GM18870 (cell line): Measurements from ENCODE around the gene DRC3.
"Not testable (repeated sequence)": the region's sequence is repeated elsewhere in the genome, so short reads cannot be mapped to it uniquely, and the experiment has no call there.

Experiments
- ATAC-seq: cut with Tn5 transposase; IDR thresholded peaks from one replicate; pipeline ENCODE4 v1.9.1; 2021; ENCODE audit warnings: moderate library complexity; ENCODE audit not compliant: unreplicated experiment

The DRC3 gene

DNA sequence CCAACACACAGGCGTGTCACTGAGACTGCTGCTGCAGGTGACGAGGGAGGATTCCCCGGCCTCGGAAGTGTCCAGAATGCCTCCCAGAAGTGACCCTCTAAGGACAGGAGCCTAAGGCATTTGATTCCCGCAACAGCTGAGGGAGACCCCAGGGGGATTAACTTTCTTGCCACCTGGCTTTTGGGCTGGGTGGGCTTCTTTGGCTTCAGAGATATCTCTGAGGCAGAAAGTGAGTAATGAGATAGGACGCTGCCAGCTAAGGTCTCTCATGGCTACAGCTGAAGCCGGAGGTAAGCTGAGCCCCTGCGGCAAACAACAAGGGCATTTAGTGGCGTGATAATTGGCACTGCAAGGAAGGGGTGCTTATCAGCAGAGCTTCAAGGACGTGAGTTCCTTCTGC, 17.0 kb downstream of the DRC3 start:
- ATAC-seq: no peak

DNA sequence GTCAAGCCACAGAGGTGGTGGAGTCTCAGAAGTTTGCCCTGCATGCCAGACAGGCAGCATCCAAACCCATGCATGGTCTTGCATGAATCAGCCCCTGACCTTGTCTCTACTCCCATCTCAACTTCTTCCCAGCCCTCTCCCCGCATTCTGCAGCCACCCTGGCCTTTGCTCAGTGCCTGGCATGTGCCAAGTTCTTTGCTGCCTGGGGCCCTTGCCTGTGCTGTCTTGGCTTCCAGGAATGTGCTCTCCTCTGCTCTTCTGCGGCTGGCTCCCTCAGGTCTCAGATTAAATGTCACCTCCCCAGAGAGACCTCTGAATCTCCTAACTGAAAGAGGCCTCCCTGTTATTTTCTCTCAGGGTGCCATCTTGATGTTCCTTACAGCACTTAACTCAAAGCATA, 17.6 kb downstream of the DRC3 start:
- ATAC-seq: no peak

DNA sequence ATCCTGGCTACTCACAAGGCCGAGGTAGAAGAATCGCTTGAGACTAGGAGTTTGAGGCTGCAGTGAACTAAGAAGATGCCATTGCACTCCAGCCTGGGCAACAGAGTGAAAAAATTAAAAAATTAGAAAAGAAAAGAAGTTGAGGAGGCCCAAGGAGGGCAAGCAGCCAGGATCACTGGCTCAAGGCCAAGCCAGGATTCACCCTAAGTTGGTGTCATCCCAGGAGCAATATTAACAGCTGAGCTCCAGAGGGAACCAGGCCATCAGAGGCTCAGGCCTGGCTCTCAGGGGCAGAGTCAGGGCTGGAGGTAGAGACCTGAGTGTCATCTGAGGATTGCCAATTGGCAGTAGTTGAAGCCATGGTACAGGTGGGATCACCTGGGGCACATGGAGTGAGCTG, 20.7 kb downstream of the DRC3 start:
- ATAC-seq: no peak

DNA sequence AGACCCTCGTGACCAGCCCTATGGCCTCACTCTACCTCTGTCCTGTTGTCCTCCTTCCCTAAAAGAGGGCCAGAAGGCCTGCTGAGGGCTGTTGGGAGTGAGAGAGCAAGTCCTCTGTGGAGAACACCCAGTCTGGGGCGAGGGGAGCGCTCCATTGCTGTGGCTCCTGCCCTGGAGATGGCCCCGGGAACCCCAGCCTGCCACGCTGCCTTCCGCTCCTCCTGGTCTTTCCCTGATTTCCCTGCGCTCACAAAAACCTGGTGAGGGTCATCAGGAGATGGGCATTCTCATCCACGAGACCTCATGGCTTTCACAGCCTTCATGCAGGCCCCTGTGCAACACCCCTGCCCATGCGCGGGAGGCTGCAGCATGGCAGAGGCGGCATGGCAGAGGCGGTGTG, 21.2 kb downstream of the DRC3 start:
- ATAC-seq: no peak

DNA sequence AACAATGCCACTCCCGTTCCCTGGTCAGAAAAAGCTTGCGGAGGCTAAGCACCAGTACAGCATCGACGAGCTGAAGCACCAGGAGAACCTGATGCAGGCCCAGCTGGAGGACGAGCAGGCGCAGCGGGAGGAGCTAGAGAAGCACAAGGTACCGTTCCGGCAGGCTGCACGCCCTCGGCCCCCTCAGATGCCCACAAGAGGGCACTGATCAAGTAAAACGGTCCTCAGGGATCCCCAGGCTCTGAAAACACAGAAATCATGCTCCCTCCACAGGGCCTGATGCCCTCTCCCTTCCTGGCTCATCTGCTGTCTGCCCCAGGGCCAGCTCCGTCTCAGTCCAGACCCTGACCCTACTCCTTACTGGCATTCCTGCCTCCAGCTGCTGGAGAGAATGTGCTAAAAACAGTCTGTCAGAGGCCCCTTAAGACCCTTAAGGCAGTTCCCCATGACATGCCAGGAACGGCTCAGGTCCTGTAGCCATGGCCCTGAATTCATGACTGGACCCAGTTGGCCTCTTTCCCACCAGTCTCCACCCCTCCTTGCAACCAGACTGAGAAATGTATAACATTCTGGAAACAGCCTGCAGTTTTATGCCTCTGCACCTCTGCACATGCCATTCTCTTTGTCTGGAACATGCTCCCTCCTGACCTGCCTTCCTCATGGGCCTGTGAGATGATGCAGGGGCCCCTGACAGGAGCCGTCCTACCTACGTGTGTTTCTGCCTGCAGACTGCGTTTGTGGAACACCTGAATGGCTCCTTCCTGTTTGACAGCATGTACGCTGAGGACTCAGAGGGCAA, 21.8 kb downstream of the DRC3 start:
- no peak for ATAC-seq

DNA sequence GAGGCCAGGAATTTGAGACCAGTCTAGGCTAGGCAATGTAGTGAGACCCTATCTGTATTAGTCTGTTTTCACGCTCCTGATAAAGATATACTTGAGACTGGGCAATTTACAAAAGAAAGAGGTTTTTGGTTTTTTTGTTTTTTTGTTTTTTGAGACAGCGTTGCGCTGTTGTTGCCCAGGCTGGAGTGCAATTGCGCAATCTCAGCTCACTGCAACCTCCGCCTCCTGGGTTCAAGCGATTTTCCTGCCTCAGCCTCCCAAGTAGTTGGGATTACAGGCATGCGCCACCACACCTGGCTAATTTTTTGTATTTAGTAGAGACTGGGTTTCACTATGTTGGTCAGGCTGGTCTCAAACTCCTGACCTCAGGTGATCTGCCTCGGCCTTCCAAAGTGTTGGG, 23.2 kb downstream of the DRC3 start:
- ATAC-seq: not testable (repeated sequence)

DNA sequence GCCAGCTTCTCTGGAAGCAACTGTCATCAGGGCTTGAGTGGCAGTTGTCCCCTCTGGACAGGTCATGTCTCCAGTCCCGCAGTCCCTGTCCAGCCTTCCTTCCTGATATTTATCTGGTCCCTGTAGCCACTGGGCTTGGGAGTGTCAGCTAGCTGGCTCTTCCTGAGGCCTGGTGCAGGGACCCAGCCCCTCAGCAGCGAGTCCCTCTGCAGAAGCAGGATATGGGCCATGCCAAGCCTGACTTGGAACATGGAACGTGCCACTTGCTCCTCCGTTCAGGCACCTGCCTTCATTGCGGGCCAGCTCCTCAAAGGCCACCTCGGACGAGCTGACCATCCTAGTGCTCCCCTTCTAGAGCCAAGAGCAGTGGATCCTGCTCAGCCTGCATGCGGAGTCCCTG, 26.3 kb downstream of the DRC3 start:
- no peak for ATAC-seq

DNA sequence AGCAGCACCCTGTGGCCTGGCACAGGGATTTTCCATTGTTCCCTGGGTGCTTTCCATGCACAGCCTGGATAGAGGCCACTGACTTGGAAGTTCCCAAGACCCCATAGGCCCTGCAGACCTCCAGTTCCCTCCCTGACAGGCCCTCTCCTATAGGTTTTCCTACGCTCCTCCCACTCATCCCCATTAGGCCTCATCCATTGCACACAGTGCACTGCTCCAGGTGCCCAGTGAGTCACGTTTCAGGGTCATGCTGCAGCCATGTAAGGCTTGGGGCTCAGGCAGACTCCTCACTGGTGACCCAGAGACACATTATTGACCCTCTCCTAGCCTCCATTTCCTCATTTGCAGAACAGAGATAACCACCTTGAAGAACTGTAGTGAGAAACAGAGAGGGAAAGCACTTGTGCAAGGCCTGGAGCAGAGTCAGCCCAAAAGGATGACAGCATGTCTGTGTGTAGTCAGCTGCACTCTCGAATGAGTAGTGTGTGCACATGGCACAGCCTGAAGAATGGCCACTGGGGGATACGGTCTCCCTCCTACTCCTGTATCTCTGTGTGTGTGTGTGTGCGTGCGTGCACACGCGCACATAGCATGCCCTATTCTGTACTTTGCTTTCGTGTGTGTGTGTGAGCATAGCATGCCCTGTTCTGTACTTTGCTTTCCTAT, 26.8 kb downstream of the DRC3 start:
- ATAC-seq: no peak

DNA sequence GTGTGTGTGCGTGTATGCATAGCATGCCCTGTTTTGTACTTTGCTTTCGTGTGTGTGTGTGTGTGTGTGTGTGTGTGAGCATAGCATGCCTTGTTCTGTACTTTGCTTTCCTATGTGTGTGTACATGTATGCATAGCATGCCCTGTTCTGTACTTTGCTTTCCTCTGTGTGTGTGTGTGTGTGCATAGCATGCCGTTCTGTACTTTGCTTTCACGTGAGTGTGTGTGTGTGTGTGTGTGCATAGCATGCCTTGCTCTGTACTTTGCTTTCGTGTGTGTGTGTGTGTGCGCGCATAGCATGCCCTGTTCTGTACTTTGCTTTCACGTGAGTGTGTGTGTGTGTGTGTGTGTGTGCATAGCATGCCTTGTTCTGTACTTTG, 27.4 kb downstream of the DRC3 start:
- no peak for ATAC-seq

DNA sequence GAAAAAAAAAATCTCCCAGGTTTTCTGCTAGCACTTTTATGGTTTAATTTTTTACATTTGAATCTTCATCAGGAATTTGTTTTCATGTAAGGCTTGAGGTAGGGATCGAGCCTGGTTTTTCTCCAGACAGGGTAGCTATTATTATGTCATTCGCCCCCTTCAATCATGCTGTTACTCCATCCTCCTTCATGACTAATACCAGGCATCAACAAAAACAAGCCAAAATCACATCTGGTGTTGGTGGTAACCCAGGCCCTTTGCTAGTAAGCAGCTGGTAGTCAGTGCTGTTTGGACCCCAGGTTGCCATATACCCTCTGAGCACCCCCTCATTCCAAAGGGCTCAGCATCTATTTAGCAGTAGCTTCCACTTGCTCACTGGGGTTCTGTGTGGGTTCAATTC, 29.5 kb downstream of the DRC3 start:
- no peak for ATAC-seq

DNA sequence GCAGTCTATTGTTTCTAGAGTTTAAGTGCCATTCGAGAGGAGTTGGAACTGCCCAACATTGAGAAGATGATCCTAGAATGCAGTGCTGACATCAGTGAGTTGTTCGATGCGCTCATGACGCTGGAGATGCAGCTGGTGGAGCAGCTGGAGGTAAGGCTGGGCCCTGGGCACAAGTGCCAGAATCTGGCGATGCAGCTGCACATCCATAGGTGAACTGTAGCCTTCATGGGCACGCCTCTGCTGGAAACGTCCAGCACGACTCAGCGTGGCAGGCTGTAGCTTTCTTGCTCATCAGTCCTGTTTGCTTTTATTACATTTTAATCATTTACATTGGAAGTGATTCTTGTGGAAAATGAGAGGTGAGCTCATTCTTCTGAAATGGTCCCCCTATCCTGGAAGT, 31.7 kb downstream of the DRC3 start:
- no peak for ATAC-seq

DNA sequence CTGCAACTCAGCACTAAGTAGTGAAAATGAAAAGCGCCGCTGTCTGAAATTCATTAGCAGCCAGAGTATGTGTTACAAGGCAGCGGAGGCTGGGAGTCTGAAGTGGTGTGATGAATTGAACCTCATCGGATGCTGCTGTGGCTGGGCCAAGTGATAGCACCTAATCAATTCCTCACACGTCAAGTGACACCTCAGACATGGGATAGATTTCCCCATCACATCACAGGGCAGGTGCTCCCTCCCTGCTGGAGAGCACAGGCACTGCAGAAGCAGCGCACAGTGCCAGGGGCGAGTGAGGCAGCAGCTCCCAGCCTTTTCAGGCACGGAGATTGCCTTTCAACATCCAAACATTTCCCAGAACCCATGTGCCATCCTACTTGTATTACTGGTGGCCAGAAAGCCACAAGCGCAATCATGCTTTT, 32.2 kb downstream of the DRC3 start:
- no peak for ATAC-seq

DNA sequence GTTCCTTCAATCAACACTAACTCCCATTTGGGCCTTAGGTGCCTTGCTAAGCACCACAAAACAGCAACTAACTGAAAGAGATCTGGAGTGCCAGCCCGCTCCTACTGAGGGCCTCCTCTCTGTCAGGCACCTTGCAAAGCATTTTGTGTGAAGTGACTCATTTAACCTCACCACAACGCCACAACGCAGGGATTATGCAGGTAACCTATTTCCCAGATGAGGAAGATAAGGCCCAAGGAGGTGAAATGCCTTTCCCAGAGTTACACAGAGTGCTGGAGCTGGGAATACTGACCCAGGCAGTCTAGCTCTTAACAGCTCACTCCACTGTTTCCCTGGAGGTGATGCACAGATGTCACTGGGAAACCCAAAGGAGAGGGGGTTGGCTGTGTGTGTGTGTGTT, 32.8 kb downstream of the DRC3 start:
- ATAC-seq: no peak

DNA sequence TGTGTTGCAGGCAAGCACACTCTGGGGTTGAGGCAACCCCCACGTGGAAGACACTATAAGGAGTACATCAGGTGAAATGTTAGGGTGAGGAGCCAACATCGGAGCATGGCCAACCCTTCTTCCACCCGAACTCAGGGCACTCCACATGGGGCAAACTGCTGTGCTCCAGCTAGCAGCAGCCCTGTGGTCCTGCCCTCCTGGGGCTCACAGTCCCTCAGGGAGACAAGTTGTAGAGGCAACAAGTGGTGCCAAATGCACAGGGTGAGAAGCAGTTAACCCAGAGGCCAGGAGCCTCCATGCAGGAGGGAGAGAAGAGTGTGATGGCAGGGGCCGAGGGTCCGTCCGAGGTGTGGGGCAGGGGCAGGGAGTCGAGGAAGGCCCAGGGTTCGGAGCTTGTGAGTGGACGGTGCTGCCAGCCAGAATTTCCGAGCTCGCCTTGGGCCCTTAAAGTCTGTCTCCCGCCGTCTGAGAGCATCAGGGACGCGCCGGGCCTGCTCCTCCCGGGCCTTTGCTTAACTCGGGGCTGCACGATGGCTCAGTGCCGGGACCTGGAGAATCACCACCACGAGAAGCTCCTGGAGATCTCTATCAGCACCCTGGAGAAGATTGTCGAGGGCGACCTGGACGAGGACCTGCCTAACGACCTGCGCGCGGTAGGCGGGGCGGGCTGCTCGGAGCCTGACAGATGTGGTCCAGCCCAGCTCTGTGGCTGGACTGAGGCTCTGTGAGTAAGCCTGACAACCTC, 34.0 kb downstream of the DRC3 start:
- no peak for ATAC-seq

DNA sequence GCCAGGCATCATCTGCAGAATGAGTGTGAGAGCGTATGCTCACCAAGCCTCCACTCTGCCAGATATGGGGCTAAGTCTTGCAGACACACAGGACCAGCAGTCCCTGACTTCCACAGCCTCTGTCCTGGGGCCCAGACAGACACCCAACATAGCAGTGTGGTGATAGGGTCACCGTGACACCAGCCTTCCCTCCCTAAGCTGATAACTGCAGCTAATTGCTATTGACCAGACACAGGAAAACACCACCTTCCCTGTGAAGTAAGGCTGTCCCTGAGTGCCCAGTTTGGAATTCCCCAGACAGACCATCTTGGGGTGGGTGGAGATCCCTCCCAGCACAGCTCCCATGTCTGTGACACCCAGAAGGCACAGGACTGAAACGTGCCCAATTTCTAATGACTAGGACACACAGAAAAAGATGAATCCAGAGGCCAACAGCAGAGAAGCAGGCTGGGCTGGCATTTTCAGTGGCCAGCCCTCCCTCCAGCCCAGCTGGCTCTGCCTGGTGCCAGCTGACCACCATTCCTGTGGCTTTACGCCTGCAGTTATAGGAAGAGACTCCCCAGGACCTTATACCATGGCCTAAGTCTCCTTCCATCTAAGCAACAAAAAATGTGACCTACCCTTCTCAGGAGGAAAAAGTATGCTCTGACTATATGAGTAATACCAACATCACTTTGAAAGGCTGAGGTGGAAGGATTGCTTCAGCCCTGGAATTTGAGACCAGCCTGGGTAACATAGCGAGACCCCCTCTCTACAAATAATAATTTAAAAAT, 36.0 kb downstream of the DRC3 start:
- ATAC-seq: no peak

DNA sequence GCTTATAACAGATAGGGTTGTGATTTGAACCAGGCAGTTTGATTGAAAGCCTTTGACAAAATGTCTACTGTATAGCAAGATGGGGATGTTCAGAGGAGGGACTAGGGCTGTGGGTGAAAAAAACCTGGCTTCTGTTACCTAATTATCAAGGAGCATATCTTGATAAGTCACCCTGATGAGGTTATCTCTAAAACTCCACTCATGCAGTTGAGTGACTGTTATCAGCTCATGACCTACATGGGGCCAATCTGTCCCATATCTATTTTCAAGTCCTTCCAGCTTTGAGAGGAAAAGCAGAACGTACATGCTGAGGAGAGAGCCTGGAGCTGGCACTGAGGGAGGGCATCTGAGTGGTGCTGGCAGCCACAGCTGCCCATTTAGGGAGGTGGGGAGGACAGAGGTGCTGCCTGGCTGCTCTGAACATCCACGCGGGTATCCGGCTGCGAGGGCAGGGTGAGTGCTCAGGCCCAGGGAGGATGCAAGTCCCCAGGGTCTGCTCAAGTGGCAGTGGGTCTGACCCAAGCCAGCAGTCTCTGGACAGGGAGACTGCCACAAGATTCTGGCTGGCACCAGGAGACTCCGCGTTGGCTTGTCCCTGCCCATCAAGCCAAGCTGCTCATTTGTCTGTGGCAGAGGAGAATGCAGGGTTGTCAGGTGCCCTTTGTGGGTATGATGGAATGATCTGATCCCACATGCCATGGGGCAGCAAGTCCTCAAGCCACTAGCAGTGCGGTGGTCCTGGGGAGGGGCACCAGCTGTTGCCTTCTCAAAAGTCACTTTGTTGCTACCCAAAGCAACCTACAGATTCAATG, 37.2 kb downstream of the DRC3 start:
- ATAC-seq: no peak

DNA sequence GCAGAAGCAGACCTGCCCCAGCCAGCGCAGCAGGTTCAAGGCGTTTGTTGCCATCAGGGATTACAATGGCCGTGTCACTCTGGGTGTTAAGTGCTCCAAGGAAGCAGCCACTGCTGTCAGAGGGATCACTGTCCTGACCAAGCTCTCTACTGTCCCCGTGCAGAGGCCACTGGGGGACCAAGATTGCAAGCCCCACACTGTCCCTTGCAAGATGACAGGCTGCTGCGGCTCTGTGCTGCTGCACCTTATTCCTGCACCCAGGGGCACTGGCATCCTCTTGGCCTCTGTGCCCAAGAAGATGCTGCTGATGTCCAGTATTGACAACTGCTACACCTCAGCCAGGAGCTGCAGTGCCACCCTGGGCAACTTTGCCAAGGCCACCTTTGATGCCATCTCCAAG, 38.6 kb downstream of the DRC3 start:
- no peak for ATAC-seq

DNA sequence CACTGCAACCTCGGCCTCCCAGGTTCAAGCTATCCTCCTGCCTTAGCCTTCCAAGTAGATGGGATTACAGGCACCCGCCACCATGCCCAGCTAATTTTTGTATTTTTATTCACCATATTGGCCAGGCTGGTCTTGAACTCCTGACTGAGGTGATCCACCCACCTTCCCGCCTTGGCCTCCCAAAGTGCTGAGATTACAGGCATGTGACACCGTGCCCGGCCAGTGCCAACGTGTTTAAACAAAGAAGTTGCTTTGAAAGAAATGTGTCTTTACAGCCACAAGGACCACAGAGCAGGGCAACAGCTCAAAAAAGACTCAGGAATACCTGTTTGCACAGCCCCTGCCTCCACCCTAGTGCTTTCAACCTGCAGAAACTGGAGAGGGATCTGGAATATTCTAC, 41.3 kb downstream of the DRC3 start:
- no peak for ATAC-seq

DNA sequence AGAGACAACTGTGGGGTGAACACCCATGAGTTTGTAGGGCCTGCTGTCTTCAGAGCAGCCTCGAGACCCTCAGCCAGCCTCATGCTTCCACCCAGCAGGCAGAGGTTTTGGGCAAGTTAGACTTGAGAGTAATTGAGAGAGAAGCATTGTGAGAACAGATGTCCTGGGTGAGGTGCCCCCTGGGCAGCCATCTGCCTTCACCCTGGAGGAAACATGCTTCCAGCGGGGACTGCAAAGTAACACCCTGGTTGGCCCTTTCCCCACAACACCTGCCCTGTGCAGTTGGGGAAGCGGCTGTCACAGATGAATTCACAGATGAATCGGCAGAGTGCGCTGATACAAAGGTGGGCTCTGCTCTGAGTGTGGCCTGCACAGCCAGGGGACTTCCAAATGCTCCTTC, 42.9 kb downstream of the DRC3 start:
- no peak for ATAC-seq

DNA sequence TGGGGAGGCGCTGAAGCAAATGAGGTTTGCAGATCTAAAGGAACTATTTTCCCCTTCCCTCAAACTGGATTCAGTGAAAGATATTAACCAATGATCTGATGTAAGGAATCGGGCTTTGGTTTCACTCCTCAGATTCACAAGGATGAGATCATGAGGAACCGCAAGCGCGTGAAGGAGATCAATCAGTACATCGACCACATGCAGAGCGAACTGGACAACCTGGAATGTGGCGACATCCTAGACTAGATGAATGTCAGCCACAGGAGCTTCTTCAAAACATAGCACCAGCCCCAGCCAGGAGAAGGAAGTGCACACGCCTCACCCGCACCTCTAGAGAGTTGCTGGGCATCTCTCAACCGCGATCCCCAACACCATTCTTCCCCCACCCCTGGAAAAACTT, 43.8 kb downstream of the DRC3 start:
- ATAC-seq: no peak

DNA sequence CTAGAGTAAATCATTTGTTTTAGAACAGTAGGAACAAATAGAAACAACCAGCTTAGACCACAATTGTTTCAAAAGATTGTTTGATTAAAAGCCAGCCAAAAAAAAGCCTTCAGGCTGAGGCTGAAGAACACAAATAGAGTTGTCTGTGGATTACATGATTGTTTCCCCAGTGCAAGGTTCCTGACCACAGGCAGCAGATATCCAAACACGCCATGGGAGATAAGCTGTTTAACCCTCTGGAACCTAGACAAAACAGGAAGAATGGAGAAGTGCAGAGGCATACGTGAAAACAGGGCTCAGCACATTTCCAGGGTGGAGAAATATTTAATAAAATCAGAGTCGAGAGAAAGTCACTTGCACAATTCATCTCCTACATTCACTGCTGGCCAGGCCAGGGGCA, 45.3 kb downstream of the DRC3 start:
- ATAC-seq: no peak
